GM12878 (cell line): Measurements from ENCODE around the gene ZNG1F. TPM values are rescaled to one million over a fixed set of nuclear protein-coding genes. Genes with fewer than 3 reads are reported as not detected.
"Not testable (repeated sequence)": the region's sequence is repeated elsewhere in the genome, so short reads cannot be mapped to it uniquely, and the experiment has no call there.

Source experiments
- ATAC-seq: fragments of 200-7000 bp; cut with Tn5 transposase; 3 replicates; pipeline ENCODE4 v1.9.1; 2020; ENCODE audit warnings: mild to moderate bottlenecking, moderate library complexity
- BruUV-seq: library from RNA; stranded (reverse); fragments of 400-500 nt; replicated peaks from 2 replicates; lab custom pipeline; 2021; lab: Mats Ljungman, UMichigan
- CTCF ChIA-PET: fragments of 300-600 bp; sonication (Branson Sonifier 250); formaldehyde crosslinking; extraction: SDS; loops from one replicate; lab custom pipeline; 2021; ENCODE audit warnings: inconsistent platforms; lab: Yijun Ruan, JAX
- POLR2A ChIA-PET: fragments of 350-600 bp; formaldehyde crosslinking; extraction: SDS; loops from one replicate; lab custom pipeline; 2021; ENCODE audit warnings: inconsistent platforms; lab: Charles Lee
- RAD21 ChIA-PET: fragments of 300-600 bp; sonication (Branson Sonifier 250); formaldehyde crosslinking; loops from one replicate; lab custom pipeline; 2023; ENCODE audit warnings: antibody characterized with exemption; ENCODE audit not compliant: unreplicated experiment; lab: Charles Lee
- SMC1A ChIA-PET: fragments of 300-600 bp; sonication (Branson Sonifier 250); formaldehyde crosslinking; loops from one replicate; lab custom pipeline; 2023; ENCODE audit not compliant: unreplicated experiment, uncharacterized antibody; lab: Charles Lee
- DNase-seq: peaks from one replicate; pipeline ENCODE4 v3.0.0-alpha.2; 2011; ENCODE audit warnings: low read depth, low spot score
- FAIRE-seq: peaks from 3 replicates; lab custom pipeline; 2011; peaks lifted over from hg19 to GRCh38; lab: Jason Lieb, UNC
- H2AFZ ChIP-seq: 2 replicates; pipeline ENCODE4 v1.6.0; 2011; ENCODE audit warnings: low read depth, low read length, control low read depth; ENCODE audit not compliant: control insufficient read depth
- H3K27ac ChIP-seq: 2 replicates; pipeline ENCODE4 v1.5.1; 2011; ENCODE audit warnings: control low read depth; ENCODE audit not compliant: control insufficient read depth, insufficient read depth
- H3K27me3 ChIP-seq, 2 experiments: replicated peaks in 1 of 2; 2 replicates each; pipeline versions ENCODE4 v1.6.0 to v1.6.1; 2011; ENCODE audit warnings: low read length in 1 of 2; ENCODE audit not compliant: control insufficient read depth in 2 of 2, insufficient read depth in 2 of 2
- H3K36me3 ChIP-seq, 2 experiments: 2 replicates each; pipeline ENCODE4 v1.5.1; 2011; ENCODE audit warnings: low read length in 1 of 2; ENCODE audit not compliant: control insufficient read depth in 2 of 2, insufficient read depth in 2 of 2
- H3K4me1 ChIP-seq: 2 replicates; pipeline ENCODE4 v1.6.1; 2011; ENCODE audit warnings: mild to moderate bottlenecking, low read length, moderate library complexity, mixed read lengths; ENCODE audit not compliant: control insufficient read depth, insufficient read depth
- H3K4me2 ChIP-seq: 2 replicates; pipeline ENCODE4 v1.6.0; 2011; ENCODE audit warnings: control low read depth; ENCODE audit not compliant: control insufficient read depth, insufficient read depth
- H3K4me3 ChIP-seq: fragments of 200-600 bp; sonication (generic); 2 replicates; pipeline ENCODE4 v1.5.1; 2016
- H3K79me2 ChIP-seq: 2 replicates; pipeline ENCODE4 v1.6.0; 2011; ENCODE audit warnings: low read length; ENCODE audit not compliant: control insufficient read depth, insufficient read depth
- H3K9ac ChIP-seq: 2 replicates; pipeline ENCODE4 v1.8.0; 2011; ENCODE audit warnings: low read length, control low read depth, mixed read lengths; ENCODE audit not compliant: control insufficient read depth, insufficient read depth
- H3K9me3 ChIP-seq: replicated peaks from 3 replicates; pipeline ENCODE4 v1.5.1; 2011; ENCODE audit warnings: mild to moderate bottlenecking, low read length; ENCODE audit not compliant: control insufficient read depth, insufficient read depth
- H4K20me1 ChIP-seq: 2 replicates; pipeline ENCODE4 v1.6.0; 2011; ENCODE audit not compliant: control insufficient read depth, insufficient read depth
- WGBS: methylation state at CpG from one replicate; pipeline ENCODE4 v1.1.6; 2016; ENCODE audit warnings: low lambda C conversion rate; ENCODE audit not compliant: insufficient replicate concordance, insufficient coverage; ENCODE audit errors: missing lambda C conversion rate; 5-methylcytosine and 5-hydroxymethylcytosine counted together
- in situ Hi-C: fragments of 300-500 bp; cut with MboI; formaldehyde crosslinking; loops from 9 replicates; pipeline ENCODE4 v1.14.3; 2018; ENCODE audit warnings: mixed read lengths
- intact Hi-C: fragments of 100-400 bp; cut with micrococcal nuclease; formaldehyde crosslinking; loops from one replicate; pipeline ENCODE4 v1.14.2; 2022; ENCODE audit not compliant: unreplicated experiment
- polyA plus RNA-seq, 11 experiments: library from polyadenylated mRNA; depleted of rRNA in 4 of 11; unstranded in 6 of 11; stranded (reverse) in 5 of 11; fragments of >200 nt; fragmentation: Nextera tagmentation in 4 of 11; fragmentation: Illumina TruSeq in 1 of 11; extraction: Ambion mirVana in 4 of 11; extraction: Trizol in 1 of 11; gene quantifications; 1 replicate in 1 of 11; 2 replicates in 10 of 11; pipeline versions ENCODE4 v1.2.1 to v1.2.3, GENCODE V29; 2011 to 2016; ENCODE audit warnings: inconsistent platforms in 2 of 11, missing spikeins in 2 of 11, low read depth in 1 of 11
- total RNA-seq, 4 experiments: library from RNA; depleted of rRNA in 3 of 4; stranded (reverse); fragments of >200 nt in 3 of 4; fragmentation: Illumina TruSeq in 1 of 4; extraction: Trizol in 1 of 4; gene quantifications; 2 replicates each; pipeline versions ENCODE4 v1.2.1 to v1.2.3, GENCODE V29; 2013 to 2021

ZNG1F gene
- total and polyA plus RNA-seq, 10 of the 15 experiments (the other 5 are each of a cell fraction or from before 2014, with no cell fraction given): 11.7 to 34.6 (median 17.2) TPM

DNA sequence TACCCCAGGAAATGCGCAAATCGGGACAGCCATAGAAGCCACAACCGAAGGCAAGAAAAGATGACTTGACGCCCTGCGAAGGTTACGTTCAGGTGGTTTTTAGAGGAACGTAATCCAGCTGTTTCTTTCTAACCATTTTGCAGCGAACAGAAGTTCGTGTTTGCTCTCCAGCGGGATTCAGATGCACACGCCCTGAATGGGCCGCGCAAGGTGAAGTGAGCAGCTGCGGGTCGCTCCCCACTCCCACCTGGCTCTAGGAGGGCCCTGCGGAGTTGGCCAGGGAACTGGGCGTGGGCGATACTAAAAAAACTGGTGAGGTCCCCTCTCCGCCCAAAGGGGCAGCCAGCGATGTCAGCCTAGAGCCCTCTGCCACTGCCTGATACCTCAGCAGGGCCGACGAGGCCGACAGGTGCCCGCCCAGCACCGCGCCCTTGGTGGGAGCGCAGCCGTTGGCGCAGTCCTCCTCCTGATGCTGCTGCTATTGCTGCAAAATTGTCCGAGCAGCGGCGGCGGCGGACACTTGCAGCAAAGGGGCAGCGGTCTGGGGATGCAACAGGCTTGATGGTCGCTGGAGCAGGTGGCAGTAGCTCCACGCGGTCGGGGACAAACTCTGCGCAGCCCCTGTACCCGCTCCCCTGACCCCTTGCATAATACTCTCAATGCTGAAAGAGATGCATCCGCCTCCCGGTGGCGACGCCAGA, 62.2 kb downstream of the ZNG1F start:
- H4K20me1 ChIP-seq, SMC1A ChIA-PET, POLR2A ChIA-PET, H3K27ac ChIP-seq, H3K4me2 ChIP-seq, H3K4me3 ChIP-seq, H2AFZ ChIP-seq, H3K79me2 ChIP-seq, H3K9ac ChIP-seq, H3K27me3 ChIP-seq, CTCF ChIA-PET, H3K4me1 ChIP-seq, RAD21 ChIA-PET, FAIRE-seq, BruUV-seq, H3K36me3 ChIP-seq, in situ Hi-C loops, H3K9me3 ChIP-seq, ATAC-seq, DNase-seq, intact Hi-C loops: not testable (repeated sequence)
- WGBS: 33% methylated on average over 17 of the region's 45 CpGs

DNA sequence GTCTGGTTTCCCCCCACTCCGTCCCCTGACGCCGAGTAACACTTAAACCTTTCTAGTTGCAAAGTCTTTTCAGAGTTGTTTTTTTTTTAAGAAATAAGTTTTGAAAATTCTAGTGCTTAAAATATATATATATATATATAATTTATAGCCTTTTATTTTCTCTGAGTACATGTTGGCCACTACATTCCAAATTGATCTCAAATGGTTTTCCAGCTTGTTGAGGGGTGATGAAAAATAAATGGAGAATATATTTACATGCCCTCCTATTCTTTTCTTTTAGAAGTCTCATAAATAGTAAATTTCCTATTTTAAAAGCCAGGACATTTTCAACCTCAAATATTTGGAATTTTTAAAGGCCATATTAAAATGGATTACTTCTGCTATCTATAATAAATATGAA, 63.2 kb downstream of the ZNG1F start:
- H3K27me3 ChIP-seq, H3K9me3 ChIP-seq, intact Hi-C loops, ATAC-seq, H3K79me2 ChIP-seq, SMC1A ChIA-PET, H3K36me3 ChIP-seq, FAIRE-seq, RAD21 ChIA-PET, BruUV-seq, in situ Hi-C loops, H3K4me2 ChIP-seq, CTCF ChIA-PET, H2AFZ ChIP-seq, H4K20me1 ChIP-seq, DNase-seq, H3K27ac ChIP-seq, H3K9ac ChIP-seq, H3K4me1 ChIP-seq, H3K4me3 ChIP-seq, POLR2A ChIA-PET: not testable (repeated sequence)
- WGBS: no CpG with 5 or more reads among the region's 3 CpGs

DNA sequence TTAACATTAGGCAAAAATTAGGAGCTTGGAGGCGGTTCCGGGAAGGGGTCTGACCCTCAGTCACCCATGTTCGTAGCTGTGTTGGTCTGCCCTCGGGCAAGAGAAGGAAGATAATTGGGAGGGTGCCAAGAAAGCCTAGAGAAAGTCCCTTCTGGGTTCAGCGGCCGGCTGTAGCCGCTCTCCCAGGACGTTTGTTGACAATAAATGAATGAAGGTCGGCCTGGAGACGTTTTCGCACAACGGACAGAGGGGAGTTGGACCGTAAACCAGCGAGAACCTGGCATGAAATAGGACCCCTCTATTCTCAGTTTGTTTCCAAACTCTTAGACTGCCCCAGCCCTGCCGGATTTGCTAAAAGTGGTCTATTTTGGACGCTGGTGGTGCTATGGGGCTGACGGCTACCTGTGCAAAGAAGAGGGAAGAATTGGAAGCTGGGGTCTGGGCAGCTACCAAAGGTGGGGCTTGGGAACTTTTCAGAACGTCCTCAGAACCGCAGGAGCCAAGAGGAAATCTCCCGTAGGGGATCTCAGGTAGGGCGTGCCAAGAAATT, 63.9 kb downstream of the ZNG1F start:
- RAD21 ChIA-PET, intact Hi-C loops, H3K79me2 ChIP-seq, H3K4me2 ChIP-seq, CTCF ChIA-PET, BruUV-seq, H3K36me3 ChIP-seq, H4K20me1 ChIP-seq, ATAC-seq, DNase-seq, H3K4me1 ChIP-seq, SMC1A ChIA-PET, in situ Hi-C loops, POLR2A ChIA-PET, H3K27me3 ChIP-seq, H3K9ac ChIP-seq, H3K27ac ChIP-seq, H3K4me3 ChIP-seq, FAIRE-seq, H2AFZ ChIP-seq, H3K9me3 ChIP-seq: not testable (repeated sequence)
- no CpG with 5 or more reads among the region's 21 CpGs for WGBS
